GM12892 (cell line): Measurements from ENCODE around the gene JPH3.

ENCODE experiments used
- DNase-seq: peaks from one replicate; pipeline ENCODE4 v3.0.0; 2011; ENCODE audit not compliant: insufficient read length
- FAIRE-seq: peaks from 2 replicates; lab custom pipeline; 2011; peaks lifted over from hg19 to GRCh38; lab: Jason Lieb, UNC
- POLR2A ChIP-seq: IDR thresholded peaks from 2 replicates; pipeline ENCODE4 v1.6.1; 2011; ENCODE audit warnings: low read depth, low read length, control low read depth
- POLR2AphosphoS5 ChIP-seq: IDR thresholded peaks from 2 replicates; pipeline ENCODE4 v1.6.1; 2011; ENCODE audit warnings: low read depth, low read length, control low read depth
- TAF1 ChIP-seq: IDR thresholded peaks from 2 replicates; pipeline ENCODE4 v1.6.1; 2011; ENCODE audit warnings: low read depth, mild to moderate bottlenecking, control low read depth, low read length, borderline replicate concordance

JPH3 gene

DNA sequence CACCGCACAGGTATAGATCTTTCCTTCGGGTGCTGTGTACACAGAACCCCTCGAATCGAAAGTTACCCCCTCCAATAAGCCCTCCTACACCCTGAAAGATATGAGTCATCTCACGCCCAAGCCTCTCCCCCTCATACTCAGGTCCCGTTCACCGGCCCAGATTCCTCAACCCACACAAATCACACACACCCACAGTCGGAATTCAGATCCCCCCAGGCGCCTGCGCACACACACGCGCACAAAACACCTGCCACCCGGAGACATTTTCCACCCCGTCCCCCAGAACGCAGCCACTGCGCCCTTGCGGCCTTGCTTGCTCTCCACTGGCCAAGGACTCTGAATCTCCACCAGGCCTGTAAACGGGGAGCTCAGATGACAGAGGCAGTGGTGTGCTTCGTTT, 4.9 kb downstream of the JPH3 start:
- FAIRE-seq (no peak), DNase-seq (no peak)
- TF ChIP-seq POLR2A (no peak), POLR2AphosphoS5 (no peak), TAF1 (no peak)

DNA sequence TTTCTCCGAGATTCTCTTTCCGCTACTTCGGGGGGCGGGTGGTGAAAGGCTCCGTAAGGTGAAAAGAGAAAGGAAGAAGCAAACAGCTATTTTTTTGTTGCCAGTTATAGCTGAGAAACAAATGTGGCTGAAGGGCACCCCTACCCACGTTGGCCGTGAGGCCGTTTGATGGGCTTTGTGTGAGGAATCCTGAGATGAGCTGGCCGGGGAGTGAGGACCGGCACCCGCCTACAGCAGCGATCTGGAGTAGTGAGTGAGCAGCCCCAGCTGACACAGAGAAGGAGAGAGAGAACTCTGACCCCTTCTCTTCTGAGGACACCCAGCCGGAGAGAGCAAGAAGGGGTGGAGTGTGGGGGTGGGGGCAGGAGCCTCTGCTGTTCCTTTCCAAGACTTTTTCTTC, 5.6 kb downstream of the JPH3 start:
- no peak for DNase-seq
- TF ChIP-seq POLR2A (no peak), TAF1 (no peak), POLR2AphosphoS5 (no peak)
- no peak for FAIRE-seq

GRCh38 chr16:87608400-87608985, 6.2 kb downstream of the JPH3 start:
- no peak for TF ChIP-seq POLR2A
- TF ChIP-seq TAF1, result no peak
- no peak for TF ChIP-seq POLR2AphosphoS5
- FAIRE-seq (no peak), DNase-seq (no peak)

DNA sequence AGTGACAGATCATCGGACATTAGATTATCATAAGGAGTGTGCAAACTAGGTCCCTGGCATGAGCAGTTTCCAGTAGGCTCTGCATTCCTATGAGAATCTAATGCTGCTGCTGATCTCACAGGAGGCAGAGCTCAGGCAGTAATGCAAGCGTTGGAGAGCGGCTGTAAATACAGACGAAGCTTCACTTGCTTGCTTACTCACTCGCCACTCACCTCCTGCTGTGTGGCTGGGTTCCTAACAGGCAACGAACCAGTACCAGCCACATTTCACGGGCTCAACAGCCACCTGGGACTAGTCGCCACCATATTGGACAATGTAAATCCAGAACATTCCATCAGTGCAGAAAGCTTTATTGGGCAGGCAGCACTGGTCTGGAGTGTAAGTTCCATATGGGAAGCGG, 7.7 kb downstream of the JPH3 start:
- TF ChIP-seq POLR2A (no peak), TAF1 (no peak), POLR2AphosphoS5 (no peak)
- DNase-seq (no peak), FAIRE-seq (no peak)

- FAIRE-seq (no peak), DNase-seq (no peak)
- no peak for TF ChIP-seq POLR2A
- TF ChIP-seq POLR2AphosphoS5, result no peak
- no peak for TF ChIP-seq TAF1
Observed at GRCh38 chr16:87611456-87611855, 9.1 kb downstream of the JPH3 start.

DNA sequence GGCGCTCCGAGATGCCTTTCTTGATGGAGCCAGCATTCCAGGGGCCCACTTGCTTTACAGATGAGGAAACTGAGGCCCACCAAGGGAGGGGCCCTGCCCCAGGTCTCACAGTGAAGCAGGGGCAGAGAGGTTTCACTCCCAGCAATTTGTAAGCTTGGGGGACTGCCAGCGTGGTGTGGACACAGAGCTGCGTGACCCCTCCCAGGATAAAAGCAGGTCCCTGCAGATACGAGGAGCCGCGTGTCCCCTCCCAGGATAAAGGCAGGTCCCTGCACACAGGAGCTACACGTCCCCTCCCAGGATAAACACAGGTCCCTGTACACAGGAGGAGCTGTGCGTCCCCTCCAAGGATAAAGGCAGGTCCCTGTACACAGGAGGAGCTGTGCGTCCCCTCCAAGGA, 11.7 kb downstream of the JPH3 start:
- DNase-seq (no peak), FAIRE-seq (no peak)
- TF ChIP-seq POLR2A (no peak), POLR2AphosphoS5 (no peak), TAF1 (no peak)

- DNase-seq (no peak), FAIRE-seq (no peak)
- TF ChIP-seq POLR2AphosphoS5 (no peak), POLR2A (no peak), TAF1 (no peak)
Observed at GRCh38 chr16:87615621-87616041, 13.3 kb downstream of the JPH3 start.

GRCh38 chr16:87616556-87616955, 14.2 kb downstream of the JPH3 start:
- no peak for TF ChIP-seq TAF1
- no peak for TF ChIP-seq POLR2A
- no peak for TF ChIP-seq POLR2AphosphoS5
- DNase-seq, result no peak
- no peak for FAIRE-seq

DNA sequence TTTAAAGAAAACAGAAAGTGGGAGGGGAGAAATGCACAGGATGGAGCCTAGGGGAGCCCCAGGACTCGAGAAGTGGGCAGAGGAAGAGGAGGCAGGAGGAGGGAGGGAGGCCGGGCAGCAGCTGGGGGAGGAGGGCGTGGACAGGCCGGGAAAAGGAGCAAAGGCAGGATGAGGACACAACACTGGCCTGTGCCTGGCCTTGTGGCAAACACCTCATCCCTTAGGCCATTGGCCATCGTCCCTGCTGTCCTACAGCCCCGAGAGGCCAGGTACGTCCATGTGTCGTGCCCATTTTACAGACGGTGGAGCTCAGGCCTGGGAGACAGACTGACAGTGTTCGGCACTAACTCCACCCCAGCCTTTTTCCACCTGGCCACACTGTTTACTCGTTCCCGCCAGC, 15.9 kb downstream of the JPH3 start:
- DNase-seq (no peak), FAIRE-seq (no peak)
- TF ChIP-seq POLR2AphosphoS5 (no peak), TAF1 (no peak), POLR2A (no peak)

GRCh38 chr16:87619360-87620200, 17.3 kb downstream of the JPH3 start:
- TF ChIP-seq POLR2A (no peak), TAF1 (no peak), POLR2AphosphoS5 (no peak)
- DNase-seq, result no peak
- FAIRE-seq, result no peak

- no peak for DNase-seq
- FAIRE-seq, result no peak
- no peak for TF ChIP-seq POLR2A
Observed at GRCh38 chr16:87620201-87620495, 17.8 kb downstream of the JPH3 start.

- FAIRE-seq (no peak), DNase-seq (no peak)
- no peak for TF ChIP-seq TAF1
- no peak for TF ChIP-seq POLR2A
- no peak for TF ChIP-seq POLR2AphosphoS5
Observed at GRCh38 chr16:87621550-87621829, 19.2 kb downstream of the JPH3 start.

GRCh38 chr16:87621976-87622713, 19.8 kb downstream of the JPH3 start:
- no peak for DNase-seq
- TF ChIP-seq POLR2A (no peak), TAF1 (no peak)
- no peak for FAIRE-seq
